ENCODE measurements around the gene TXNDC5. TPM values are rescaled to one million over a fixed set of nuclear protein-coding genes. Genes with fewer than 3 reads are reported as not detected.

TXNDC5 gene
- 207 and 333 TPM in 2 replicates for total RNA-seq (ENCODE audit: low replicate concordance)

DNA sequence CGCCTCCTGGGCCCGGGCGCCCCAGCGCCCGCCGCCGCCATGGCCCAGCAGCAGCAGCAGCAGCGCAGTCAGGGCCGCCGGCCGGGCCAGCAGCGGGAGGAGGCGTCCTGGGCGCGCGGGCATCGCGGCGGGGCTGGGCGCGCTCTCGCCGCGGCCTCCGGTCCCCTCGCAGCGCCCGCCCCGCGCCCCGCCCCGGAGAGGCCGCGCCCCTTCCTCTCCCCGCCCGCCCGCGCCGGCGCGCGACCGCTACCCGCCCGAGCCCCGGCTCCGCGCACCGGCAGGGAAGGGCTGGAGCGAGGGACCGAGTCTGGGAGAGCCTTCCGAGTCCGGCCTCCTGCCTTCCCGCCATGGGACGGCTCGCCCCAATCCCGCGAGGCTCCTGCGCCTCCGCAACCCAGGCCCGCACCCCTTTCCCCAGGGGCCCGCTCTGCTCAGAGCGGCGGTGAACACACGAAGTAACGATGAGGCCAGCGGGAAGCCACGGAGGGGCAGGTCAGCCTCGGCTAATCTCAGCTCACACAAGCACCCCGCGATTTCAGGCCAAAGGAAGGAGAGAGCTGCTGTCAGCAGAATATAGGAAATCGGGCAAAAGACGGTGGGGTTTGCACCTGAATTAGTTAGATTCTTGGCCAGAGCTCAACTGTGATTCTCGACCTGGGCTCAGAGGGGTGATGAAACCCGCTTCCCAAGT, at the start of gene TXNDC5:
TXNDC5 (minus strand) TSS at position 135 of the 691 bp plus-strand sequence; CDS start at position 123, 12 bp downstream.
- DNase-seq (ENCODE audit: low read depth): peak; percentile 55
- peak within 1 kb of the TSS; percentile 85 for H3K4me3 ChIP-seq (ENCODE audit: low read depth, low read length)
- no peak for TF ChIP-seq CTCF (IDR thresholded peaks at IDR 0.05; ENCODE audit: insufficient read depth, low read length)

DNA sequence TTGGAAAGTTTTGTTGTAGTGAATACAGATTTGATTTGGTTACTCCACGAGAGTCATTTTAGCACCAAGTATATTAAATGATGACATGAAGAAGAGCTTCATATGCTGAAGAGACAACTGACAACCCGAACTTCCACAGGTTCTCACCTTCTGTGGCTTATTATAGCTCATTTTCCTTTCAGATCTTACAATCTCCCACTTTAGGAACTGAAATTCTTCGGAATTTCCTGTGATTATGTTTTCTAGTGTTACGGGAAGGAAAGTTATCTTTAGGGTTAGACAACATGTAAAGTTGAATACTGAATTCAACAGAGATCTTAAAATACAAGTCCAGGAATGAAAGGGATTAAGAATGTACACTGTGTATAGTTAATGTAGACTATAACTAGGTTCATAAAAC, 49.6 kb upstream of the TXNDC5 start:
- no peak for TF ChIP-seq CTCF (IDR thresholded peaks at IDR 0.05; ENCODE audit: insufficient read depth, low read length)
- DNase-seq (ENCODE audit: low read depth): no peak
- H3K4me3 ChIP-seq (ENCODE audit: low read depth, low read length): no peak overlapping the region

DNA sequence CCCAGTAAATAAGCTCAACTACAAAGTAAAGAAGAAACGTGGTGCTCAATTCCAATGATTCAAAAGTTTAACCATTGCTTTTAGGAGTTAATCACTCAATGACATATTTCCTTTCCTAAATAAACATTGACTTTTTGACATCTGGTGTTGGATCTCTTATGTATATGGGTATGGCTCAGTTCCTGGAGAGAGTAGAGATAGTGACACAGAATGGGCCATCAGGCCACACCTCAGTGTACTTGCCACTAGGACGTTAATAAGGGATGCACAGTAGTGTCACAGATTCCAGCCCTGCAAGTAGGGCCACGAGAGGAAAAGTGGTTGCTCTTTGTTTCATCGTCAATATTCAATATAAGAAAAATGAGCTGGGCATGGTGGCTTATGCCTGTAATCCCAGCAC, 48.9 kb upstream of the TXNDC5 start:
- DNase-seq (ENCODE audit: low read depth): no peak

GRCh38 chr6:7958464-7958863, 47.9 kb upstream of the TXNDC5 start:
- DNase-seq (ENCODE audit: low read depth): no peak
- no peak for TF ChIP-seq CTCF (IDR thresholded peaks at IDR 0.05; ENCODE audit: insufficient read depth, low read length)
- no peak overlapping the region for H3K4me3 ChIP-seq (ENCODE audit: low read depth, low read length)

More for the DNA sequence above, 48.9 kb upstream of the TXNDC5 start:
- no peak for TF ChIP-seq CTCF (IDR thresholded peaks at IDR 0.05; ENCODE audit: insufficient read depth, low read length)
- no peak overlapping the region for H3K4me3 ChIP-seq (ENCODE audit: low read depth, low read length)

GRCh38 chr6:7956257-7956656, 45.7 kb upstream of the TXNDC5 start:
- no peak overlapping the region for H3K4me3 ChIP-seq (ENCODE audit: low read depth, low read length)
- no peak for TF ChIP-seq CTCF (IDR thresholded peaks at IDR 0.05; ENCODE audit: insufficient read depth, low read length)
- no peak for DNase-seq (ENCODE audit: low read depth)

- no peak for TF ChIP-seq CTCF (IDR thresholded peaks at IDR 0.05; ENCODE audit: insufficient read depth, low read length)
- H3K4me3 ChIP-seq (ENCODE audit: low read depth, low read length): no peak overlapping the region
- no peak for DNase-seq (ENCODE audit: low read depth)
Observed at GRCh38 chr6:7954477-7955200, 44.1 kb upstream of the TXNDC5 start.

Measured in fibroblast of the aortic adventitia (primary cell).